HepG2 (cell line): Measurements from ENCODE around the gene PRSS53. TPM values are rescaled to one million over a fixed set of nuclear protein-coding genes. Genes with fewer than 3 reads are reported as not detected.
A peak's percentile ranks its signal among the peaks of the same experiment; 100 is the strongest.

Experiments used
- HOXA3 ChIP-seq: sonication (generic); formaldehyde crosslinking; IDR thresholded peaks from 2 replicates; pipeline ENCODE4 v1.5.0; 2020; ENCODE audit warnings: missing genetic modification reagents
- PITX1 ChIP-seq: sonication (generic); formaldehyde crosslinking; IDR thresholded peaks from 2 replicates; pipeline ENCODE4 v1.5.1; 2020; ENCODE audit warnings: mild to moderate bottlenecking, missing genetic modification reagents
- polyA plus RNA-seq, 8 experiments: library from polyadenylated mRNA; depleted of rRNA in 3 of 8; stranded (reverse) in 7 of 8; unstranded in 1 of 8; fragments of >200 nt; fragmentation: Illumina TruSeq in 4 of 8; extraction: Trizol in 4 of 8; gene quantifications; 2 replicates each; pipeline versions ENCODE4 v1.2.1 to v1.2.3, GENCODE V29; 2011 to 2016; ENCODE audit warnings: low read depth in 4 of 8, missing spikeins in 1 of 8, mixed read lengths in 1 of 8; ENCODE audit not compliant: insufficient read depth in 1 of 8
- total RNA-seq, 5 experiments: library from RNA; depleted of rRNA; stranded (reverse); fragments of >200 nt; fragmentation: Illumina TruSeq; extraction: Trizol; gene quantifications; 2 replicates each; pipeline ENCODE4 v1.2.3, GENCODE V29; 2016; ENCODE audit warnings: low read depth in 1 of 5
- TF ChIP-seq, protein P1 (sequence below): sonication (generic); formaldehyde crosslinking; IDR thresholded peaks from 2 replicates; pipeline ENCODE4 v1.4.0; 2020; ENCODE audit warnings: mild to moderate bottlenecking, low read depth, missing genetic modification reagents
- TF ChIP-seq, protein P2 (sequence below): sonication (generic); formaldehyde crosslinking; IDR thresholded peaks from 2 replicates; pipeline ENCODE4 v1.5.1; 2020; ENCODE audit warnings: mild to moderate bottlenecking, missing genetic modification reagents

PRSS53 gene
- total and polyA plus RNA-seq, 2 of the 13 experiments (the other 11 are each of a cell fraction or from before 2014, with no cell fraction given): 2.2 to 7.4 TPM

GRCh38 chr16:31107465-31107867, 18.7 kb upstream of the PRSS53 start (continued):
- 0 out of 2 replicates have a peak, but pooled peaks have one; percentile 4 for TF ChIP-seq HOXA3 (CRISPR knock-in tag)
- TF ChIP-seq, protein P1, sequence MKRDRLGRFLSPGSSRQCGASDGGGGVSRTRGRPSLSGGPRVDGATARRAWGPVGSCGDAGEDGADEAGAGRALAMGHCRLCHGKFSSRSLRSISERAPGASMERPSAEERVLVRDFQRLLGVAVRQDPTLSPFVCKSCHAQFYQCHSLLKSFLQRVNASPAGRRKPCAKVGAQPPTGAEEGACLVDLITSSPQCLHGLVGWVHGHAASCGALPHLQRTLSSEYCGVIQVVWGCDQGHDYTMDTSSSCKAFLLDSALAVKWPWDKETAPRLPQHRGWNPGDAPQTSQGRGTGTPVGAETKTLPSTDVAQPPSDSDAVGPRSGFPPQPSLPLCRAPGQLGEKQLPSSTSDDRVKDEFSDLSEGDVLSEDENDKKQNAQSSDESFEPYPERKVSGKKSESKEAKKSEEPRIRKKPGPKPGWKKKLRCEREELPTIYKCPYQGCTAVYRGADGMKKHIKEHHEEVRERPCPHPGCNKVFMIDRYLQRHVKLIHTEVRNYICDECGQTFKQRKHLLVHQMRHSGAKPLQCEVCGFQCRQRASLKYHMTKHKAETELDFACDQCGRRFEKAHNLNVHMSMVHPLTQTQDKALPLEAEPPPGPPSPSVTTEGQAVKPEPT (CRISPR knock-in tag): 0 out of 2 replicates have a peak, but pooled peaks have one; percentile 51
- TF ChIP-seq PITX1 (CRISPR knock-in tag): peak; percentile 16; the same call in 1 of the 2 replicates
- TF ChIP-seq, protein P2, sequence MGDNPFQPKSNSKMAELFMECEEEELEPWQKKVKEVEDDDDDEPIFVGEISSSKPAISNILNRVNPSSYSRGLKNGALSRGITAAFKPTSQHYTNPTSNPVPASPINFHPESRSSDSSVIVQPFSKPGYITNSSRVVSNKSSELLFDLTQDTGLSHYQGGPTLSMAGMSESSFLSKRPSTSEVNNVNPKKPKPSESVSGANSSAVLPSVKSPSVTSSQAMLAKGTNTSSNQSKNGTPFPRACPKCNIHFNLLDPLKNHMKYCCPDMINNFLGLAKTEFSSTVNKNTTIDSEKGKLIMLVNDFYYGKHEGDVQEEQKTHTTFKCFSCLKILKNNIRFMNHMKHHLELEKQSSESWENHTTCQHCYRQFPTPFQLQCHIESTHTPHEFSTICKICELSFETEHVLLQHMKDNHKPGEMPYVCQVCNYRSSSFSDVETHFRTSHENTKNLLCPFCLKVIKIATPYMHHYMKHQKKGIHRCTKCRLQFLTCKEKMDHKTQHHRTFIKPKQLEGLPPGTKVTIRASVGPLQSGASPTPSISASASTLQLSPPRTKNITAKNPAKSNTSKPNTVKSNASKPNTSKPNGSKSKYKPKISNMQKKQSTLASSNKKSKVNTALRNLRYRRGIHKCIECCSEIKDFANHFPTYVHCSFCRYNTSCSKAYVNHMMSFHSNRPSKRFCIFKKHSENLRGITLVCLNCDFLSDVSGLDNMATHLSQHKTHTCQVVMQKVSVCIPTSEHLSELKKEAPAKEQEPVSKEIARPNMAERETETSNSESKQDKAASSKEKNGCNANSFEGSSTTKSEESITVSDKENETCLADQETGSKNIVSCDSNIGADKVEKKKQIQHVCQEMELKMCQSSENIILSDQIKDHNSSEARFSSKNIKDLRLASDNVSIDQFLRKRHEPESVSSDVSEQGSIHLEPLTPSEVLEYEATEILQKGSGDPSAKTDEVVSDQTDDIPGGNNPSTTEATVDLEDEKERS (CRISPR knock-in tag): no peak
- TF ChIP-seq, all 625 proteins: peak for 14
